ENCODE results near the gene E2F2. TPM values are rescaled to one million over a fixed set of nuclear protein-coding genes. Genes with fewer than 3 reads are reported as not detected.

E2F2 gene
- total and polyA plus RNA-seq, 2 of the 13 experiments (the other 11 are each of a cell fraction or from before 2014, with no cell fraction given) = 0.65 to 6.6 TPM

GRCh38 chr1:23531562-23532094 lies 595 bp upstream of the E2F2 start:
- Histone ChIP-seq H3K4me2 (ENCODE audit: low read depth, low read length) (peak overlapping the region; percentile 100), H3K9me3 (ENCODE audit: low read length) (no peaks in the 10 kb centered on the region), H3K4me1 (ENCODE audit: insufficient read depth, low read length) (peaks cover 95% of the 10 kb centered on the region), H3K27me3 (ENCODE audit: control insufficient read depth in 1 of 2, insufficient read depth in 2 of 2, low read length in 2 of 2) (no peaks in the 10 kb centered on the region), H3K27ac (ENCODE audit: extremely low read length, insufficient read depth, low read length) (peak overlapping the region; percentile 23), H3K4me3 (replicated peaks in 1 of 3; ENCODE audit: insufficient read depth in 1 of 3, low read depth in 2 of 3, low read length in 3 of 3) (peak overlapping the region; percentile 50 to 83 (median 63)), H3K9ac (ENCODE audit: insufficient read depth, low read depth, low read length) (peak overlapping the region; percentile 43), H3K36me3 (replicated peaks in 1 of 2; ENCODE audit: control insufficient read depth in 1 of 2, insufficient read depth in 2 of 2, low read length in 2 of 2) (no peaks in the 10 kb centered on the region), H4K20me1 (ENCODE audit: insufficient read depth, low read length) (no peaks in the 10 kb centered on the region), H2AFZ (ENCODE audit: low read length) (peak overlapping the region; percentile 84), H3K79me2 (ENCODE audit: insufficient read depth, low read length) (no peaks in the 10 kb centered on the region)
- intact Hi-C loops (cut with micrococcal nuclease; ENCODE audit: unreplicated experiment) = loop anchor here (10.0 kb wide), 1 partner anchor 167 kb away; the partner anchor contains the start of gene ZNF436
- BruUV-seq (replicated peaks) = TSS peak; percentile 74
- POLR2A ChIA-PET = interaction anchor here (0.6 to 1.0 kb wide), 4 partner anchors 8 to 363 kb away, joined by 3 to 6 read pairs (median 4); partner anchors contain the start of genes HNRNPR and LUZP1
- 0% methylated on average over 3 of the region's 5 CpGs for WGBS (ENCODE audit: low lambda C conversion rate)
- ATAC-seq = no peak; the same call in 1 of the 3 replicates
- FAIRE-seq = no peak
- no peak for DNase-seq (ENCODE audit: low spot score)
- in situ Hi-C loops (cut with HindIII; ENCODE audit: extremely low pct_ligation_motif_present, low pct_unique_long_range_greater_than_20kb) = loop anchor here (5.0 to 10.0 kb wide), 2 partner anchors 34 to 187 kb away; partner anchors contain the start of gene HNRNPR
- CTCF ChIA-PET (ENCODE audit: low intra/inter-chr PET ratio, low total read pairs) = no interaction called here
- TF ChIP-seq KAT2B (IDR thresholded peaks at IDR 0.05; ENCODE audit: borderline replicate concordance, low read depth, low read length) (no peak), PHF21A (CRISPR knock-in tag; IDR thresholded peaks at IDR 0.05) (0 out of 2 replicates have a peak, but pooled peaks have one; percentile 10), ELF1 (CRISPR knock-in tag; IDR thresholded peaks at IDR 0.05) (no peak), AKAP8 (CRISPR knock-in tag; IDR thresholded peaks at IDR 0.05) (no peak), MTF1 (CRISPR knock-in tag; IDR thresholded peaks at IDR 0.05) (no peak), NRL (CRISPR knock-in tag; IDR thresholded peaks at IDR 0.05; ENCODE audit: borderline replicate concordance) (no peak), PHF8 (CRISPR knock-in tag; IDR thresholded peaks at IDR 0.05) (peak; percentile 10; the same call in 1 of the 2 replicates), PRDM15 (CRISPR knock-in tag; IDR thresholded peaks at IDR 0.05) (no peak), NKX3-1 (CRISPR knock-in tag; IDR thresholded peaks at IDR 0.05) (no peak), TCF7L2 (IDR thresholded peaks at IDR 0.05; ENCODE audit: low read depth, low read length) (no peak), RXRA (CRISPR knock-in tag; IDR thresholded peaks at IDR 0.05) (no peak), POLR2AphosphoS5 (IDR thresholded peaks at IDR 0.05; ENCODE audit: low read depth, low read length) (no peak), ZNF687 (CRISPR knock-in tag; IDR thresholded peaks at IDR 0.05) (no peak), SMYD3 (CRISPR knock-in tag; IDR thresholded peaks at IDR 0.05) (no peak), DMAP1 (CRISPR knock-in tag; IDR thresholded peaks at IDR 0.05) (0 out of 2 replicates have a peak, but pooled peaks have one; percentile 4), ETS1 (CRISPR knock-in tag; IDR thresholded peaks at IDR 0.05) (no peak), ZNF34 (CRISPR knock-in tag; IDR thresholded peaks at IDR 0.05; ENCODE audit: borderline replicate concordance) (0 out of 2 replicates have a peak, but pooled peaks have one; percentile 26)

Data from HepG2 (cell line).